GM23248 (cell line): ENCODE results near the gene LARP4B.

Experiments used
- EZH2 ChIP-seq: fragments of 200-600 bp; sonication (generic); IDR thresholded peaks from 2 replicates; pipeline ENCODE4 v1.6.1; 2018; ENCODE audit warnings: antibody characterized with exemption, mild to moderate bottlenecking; ENCODE audit not compliant: insufficient read depth, poor library complexity, severe bottlenecking
- EZH2phosphoT487 ChIP-seq: fragments of 200-600 bp; sonication (generic); IDR thresholded peaks from 2 replicates; pipeline ENCODE4 v1.6.1; 2018; ENCODE audit warnings: antibody characterized with exemption, moderate library complexity, mild to moderate bottlenecking, low read depth; ENCODE audit not compliant: insufficient read depth

DNA sequence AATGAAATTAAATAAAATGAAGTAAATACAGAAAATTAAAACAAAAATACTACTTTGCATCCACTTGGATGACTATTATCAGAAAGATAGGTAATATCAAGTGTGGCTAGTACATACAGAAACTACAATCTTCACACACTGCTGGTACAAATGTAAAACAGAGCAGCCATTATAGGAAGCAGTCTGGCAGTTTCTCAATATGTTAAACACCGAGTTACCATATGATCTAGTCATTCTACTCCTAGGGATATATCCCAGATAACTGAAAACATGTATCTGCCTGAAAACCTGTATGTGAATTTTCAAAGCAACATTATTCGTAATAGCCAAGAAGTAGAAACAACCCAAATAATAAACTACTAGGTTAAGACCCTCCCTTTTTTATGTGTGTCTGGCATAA lies 33.4 kb downstream of the LARP4B start:
- TF ChIP-seq EZH2phosphoT487 = no peak
- TF ChIP-seq EZH2 = no peak
